Smooth muscle cell of the brain vasculature (primary cell): Measurements from ENCODE around the gene KL.

Source experiments
- DNase-seq: peaks from one replicate; pipeline ENCODE4 v3.0.0-alpha.2; 2012; ENCODE audit warnings: low read depth, low spot score

Gene KL

DNA sequence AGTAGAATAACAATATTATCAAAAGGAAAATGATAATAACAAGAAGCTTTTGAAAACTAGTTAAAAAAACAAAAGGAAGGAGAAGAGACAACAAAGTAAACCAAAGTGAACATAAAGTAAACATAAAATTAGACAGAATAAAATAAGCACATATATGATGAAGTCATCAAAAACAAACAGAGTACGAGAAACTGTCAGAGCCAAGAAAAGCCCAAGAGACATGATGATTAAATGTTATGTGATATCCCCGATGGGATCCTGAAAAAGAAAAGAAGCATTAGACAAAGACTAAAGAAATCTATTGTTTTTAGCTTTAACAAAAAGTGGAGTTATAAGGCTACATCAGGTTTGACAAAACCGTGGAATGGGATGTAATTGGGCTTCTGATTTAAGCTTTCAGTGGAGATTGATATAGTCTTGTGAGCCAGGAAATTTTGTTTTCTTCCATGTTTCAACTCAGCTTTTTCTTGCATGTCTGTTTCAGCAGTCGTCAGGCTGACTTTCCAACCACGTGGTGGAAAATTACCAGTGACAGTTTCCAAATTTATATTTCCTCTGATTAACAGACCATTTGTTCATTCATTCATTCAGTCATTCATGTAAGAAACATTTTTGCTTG is 64.9 kb downstream of the KL start:
- peak; percentile 50 for DNase-seq

DNA sequence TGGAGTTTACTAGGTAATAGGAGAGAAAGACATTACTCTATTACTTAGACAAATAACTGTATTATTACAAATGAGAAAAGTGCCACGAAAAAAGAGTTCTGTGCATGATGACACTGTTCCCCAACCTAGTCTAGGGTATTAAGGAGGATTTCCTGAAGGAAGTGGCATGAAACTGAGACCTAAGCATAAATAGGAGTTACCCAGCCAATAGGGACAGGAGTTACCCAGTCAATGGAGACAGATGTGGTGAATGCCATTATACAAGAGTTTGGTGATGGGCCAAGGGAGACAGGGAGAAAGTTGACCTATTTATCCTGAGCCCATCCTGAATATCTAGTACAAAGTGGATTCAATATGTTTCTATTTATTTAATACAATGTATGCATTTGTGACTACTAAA is 65.4 kb downstream of the KL start:
- no peak for DNase-seq

DNA sequence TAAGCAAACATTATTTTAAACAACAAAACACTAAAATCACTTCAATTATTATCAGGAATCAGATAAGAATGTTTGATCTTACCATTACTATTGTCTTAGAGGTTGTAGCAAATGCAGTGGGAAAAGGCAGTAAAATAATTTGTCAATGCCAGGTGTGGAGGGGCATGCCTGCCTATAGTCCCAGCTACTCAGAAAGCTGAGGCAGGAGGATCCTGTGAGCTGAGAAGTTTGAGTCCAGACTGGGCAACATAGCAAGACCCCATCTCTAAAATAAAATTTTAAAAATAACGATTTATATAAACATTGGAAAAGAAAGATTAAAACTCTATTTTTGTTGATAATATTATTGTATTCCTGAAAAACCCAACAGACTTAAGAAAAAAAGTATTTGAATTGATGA is 66.8 kb downstream of the KL start:
- DNase-seq = no peak

DNA sequence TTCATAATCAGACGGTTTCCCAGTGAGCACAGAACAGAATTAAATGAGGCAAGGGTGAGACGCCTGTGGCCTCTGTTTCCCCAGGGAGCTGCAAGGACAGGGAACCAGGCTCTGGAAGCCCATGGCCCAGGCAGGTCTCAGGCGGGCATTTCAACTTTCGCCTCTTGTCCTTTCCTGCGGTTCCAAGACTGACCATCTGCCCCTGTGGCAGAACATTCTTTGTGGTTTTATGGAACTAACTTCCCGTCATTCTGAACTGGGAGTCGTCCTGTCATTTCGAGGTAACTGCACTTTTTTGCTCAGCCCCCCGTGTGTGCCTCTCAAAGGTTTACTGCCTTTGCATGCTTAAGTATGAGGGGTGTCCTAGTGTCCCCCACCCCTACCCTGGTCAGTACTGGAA is 70.9 kb downstream of the KL start:
- DNase-seq = no peak

DNA sequence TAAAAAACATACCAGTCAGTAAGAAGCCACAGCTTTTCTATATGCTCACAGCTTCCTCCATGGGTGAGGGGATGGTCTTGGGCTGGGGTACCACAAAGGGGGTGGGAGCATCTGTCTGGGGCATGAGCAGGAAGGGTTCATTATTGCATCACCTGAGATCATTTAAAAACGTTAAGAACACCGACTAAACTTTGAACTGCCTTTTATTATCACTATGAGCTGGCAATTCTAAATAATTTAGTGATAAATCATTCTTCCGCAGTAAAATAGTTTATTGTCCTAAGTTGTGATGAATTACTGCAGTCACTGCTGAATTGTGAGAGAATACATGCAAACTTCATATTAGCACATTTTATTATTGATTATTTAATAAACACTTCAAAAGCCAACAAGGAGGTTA is 71.6 kb downstream of the KL start:
- no peak for DNase-seq

DNA sequence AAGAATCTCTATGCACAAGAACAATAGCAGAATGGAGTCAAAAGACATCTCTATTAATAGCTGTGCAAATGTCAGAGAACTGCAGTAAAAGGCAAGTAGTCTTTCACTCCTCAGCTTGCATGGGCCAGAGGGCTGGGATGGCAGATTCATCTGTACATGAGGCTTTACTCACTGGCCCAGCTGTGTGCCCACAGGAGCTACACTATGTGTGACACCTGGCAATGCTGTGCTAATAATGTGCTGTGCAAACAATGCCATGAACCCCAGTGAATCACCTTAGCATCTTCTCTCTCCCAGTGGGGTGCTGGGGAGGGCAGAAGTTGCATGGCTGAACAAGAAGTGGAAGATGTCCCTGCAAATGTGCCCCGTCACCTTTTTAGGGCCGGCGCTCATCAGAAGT is 73.1 kb downstream of the KL start:
- no peak for DNase-seq

DNA sequence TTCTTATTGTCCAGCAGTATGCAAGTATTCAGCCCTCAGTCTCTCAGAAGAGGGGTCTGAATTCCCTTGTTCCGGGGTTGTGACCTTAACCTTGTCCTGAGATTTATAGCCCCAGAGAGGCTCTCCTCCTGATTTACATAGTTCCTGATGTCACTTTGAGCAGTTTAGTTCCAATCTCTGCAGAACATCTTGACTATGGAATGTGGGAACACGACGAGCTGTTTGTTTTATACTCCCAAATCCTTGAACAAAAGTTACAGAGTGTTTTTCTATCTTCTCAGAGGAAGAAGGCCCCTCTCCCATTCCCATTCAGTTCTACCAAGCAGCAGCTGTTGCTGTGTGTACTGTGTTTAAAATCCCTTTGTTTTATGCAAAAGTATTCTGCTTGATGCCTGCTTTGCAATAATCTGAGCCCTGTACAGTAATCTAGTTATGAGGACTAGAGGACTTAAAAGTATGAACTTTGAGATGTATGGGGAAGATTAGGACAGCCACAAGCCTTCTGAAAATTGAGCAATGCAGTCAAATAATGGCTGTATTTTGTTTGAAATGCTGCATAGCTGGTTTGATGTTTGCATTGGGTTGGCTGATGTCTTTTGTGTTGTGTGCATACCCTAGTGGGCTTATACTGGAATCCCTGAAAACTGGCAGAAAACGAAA is 74.7 kb downstream of the KL start:
- no peak for DNase-seq

DNA sequence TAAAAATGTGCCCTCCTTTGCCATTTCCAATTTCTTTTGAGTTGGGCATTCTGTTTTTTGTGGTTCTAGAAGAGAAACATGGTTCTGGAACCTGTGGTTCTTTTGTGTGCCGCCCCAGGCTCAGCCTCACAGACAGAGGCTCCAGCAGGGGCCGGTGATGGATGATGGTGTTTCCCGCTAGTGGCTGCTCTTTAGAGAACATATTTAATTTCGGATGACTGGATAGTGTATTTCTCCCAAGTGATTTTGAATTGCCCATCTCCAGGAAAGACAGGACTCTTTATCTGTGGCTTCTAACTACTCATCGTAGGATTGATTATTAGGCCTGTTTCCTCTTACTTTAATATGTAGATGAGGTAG is 75.2 kb downstream of the KL start:
- no peak for DNase-seq

DNA sequence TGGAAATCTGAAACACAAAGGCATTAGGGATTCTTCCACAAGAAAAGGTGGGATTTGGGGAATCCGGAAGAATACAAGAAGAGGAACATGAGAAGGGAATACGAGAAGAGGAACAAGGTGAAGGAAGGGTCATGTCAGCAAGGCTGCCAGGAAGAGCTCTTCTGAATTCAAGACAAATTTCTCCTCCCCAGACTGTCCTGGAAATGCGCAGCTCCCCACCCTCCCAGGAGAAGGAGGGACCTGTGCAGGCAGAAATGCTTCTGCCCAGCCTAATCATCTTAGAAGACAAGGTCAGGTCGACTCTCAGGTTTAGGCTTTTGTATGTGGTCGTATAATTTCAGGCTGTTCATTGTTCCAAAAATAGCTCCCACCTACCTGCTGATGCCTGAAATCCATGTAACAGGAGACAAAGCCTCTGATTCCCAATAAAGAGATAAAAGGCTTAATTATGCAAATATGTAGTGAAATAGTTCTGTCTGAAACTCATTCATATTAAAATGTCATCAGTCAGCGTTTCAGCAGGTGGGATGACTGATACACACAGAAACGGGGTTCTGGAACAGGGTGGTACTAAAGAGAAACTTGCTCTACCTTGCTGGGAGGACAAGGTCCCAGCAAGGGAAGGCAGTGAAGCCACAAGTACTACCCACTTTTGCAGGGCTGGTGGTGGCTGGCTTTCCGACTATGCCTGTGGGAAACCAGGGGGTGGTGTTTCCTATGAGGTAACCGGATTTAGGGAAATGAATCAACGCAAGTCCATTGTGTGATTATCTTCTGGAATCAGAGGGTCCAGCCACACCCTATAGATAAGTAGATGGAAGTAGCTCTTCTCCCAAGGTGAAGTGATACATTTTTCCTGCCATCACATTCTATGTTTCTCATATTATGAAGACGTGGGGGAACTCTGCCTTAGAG is 76.1 kb downstream of the KL start:
- DNase-seq = no peak

DNA sequence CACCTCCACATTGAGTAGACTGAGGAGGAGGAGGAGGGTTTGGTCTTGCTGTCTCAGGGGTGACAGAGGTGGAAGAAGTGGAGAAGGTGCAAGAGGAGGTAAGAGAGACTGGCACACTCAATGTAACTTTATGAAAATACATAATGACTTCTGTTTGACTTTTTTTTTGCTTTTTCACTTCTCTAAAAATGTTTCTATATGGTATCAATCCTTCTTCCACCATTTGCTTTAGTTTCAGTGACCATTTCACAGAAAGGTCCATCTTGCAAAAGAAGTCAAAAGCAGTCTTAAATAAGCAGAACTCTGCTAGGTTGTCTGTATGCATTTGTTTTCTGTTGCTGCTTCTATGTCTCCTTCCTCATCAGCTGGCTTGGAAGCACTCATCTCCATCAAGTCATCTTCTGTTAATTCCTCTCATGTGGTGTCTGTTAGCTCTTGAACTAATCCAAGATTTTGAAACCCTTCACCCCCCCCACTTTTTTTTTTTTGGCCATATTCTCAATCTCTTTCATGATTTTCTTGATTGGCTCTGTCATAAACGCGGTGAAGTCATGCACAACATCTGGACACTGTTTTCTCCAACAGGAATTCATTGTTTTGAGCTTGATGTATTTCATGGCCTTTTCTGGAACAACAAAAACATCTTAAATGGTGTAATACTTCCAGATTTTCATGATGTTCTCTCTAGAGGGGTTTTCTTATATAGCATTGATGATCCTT is 80.8 kb downstream of the KL start:
- no peak for DNase-seq

DNA sequence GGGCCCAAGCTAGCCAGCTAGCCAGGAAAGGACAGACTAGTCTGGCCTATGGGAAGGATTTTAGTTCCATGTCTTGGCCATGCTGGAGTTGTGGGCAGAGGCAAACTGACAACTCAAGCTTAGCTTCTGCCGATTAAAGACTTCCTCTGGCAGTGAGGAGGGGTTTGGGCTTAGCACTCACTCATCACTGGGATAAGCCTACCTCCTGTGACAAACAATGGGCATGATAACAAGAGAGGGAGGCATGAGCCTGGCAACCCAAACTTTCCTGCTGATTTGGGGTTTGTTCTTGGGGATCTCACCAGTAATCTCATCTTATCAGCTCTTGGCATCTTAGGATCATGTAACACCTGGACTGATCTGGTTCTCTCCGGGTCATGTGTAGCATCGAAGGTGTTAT is 83.6 kb downstream of the KL start:
- DNase-seq = no peak

DNA sequence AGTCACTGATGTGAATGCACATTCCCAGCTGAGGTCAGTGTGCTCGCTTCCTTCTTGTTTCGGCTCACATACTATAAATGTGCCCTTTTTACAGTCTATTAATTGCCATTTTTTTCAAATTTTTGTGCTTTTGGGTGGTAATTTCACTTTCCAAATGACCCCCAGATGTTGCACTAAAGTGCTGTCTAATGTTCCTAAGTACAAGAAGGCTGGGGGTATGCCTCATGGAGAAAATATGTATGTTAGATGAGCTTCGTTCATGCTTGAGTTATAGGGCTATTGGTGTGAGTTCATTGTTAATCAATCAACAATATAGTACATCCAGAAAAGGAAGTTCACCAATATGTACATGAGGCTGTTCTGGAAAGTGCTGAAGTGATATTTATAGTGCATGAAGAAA is 84.7 kb downstream of the KL start:
- no peak for DNase-seq

DNA sequence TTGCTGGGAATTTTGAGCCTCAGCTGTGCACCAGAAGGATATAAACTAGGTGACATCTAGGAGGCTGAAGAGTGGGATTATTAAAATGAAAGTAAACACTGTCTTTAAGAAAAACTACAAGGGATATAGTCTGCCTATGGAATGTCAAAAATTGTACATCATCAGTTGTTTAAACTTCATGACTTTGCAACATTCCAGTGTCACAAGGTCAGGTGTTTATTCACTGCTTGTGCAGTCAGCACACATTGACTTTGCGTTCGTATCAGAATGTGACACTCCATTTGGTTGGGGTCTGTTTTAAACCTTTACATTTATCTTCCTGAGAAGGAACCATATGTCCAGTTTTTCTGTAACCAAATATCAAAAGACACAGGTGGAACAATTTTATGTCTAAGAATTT is 85.6 kb downstream of the KL start:
- no peak for DNase-seq

DNA sequence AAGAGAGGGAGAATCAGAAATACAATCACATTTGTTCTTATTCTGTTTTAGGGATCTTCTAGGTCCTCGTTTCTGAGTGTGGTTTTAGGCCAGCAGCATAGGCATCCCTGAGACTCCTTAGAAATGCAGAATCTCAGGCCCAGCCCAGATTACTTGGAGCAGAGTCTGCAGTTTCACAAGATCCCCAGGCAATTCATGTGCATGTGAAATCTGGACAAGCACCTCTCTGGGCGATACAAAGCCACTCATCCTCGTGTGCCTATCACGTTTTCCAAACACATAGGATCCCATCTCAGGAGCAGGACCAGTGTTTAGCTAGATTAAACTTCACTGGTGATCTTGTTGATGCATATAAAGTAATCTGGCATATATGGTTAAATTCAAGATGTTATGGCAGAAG is 87.2 kb downstream of the KL start:
- no peak for DNase-seq

DNA sequence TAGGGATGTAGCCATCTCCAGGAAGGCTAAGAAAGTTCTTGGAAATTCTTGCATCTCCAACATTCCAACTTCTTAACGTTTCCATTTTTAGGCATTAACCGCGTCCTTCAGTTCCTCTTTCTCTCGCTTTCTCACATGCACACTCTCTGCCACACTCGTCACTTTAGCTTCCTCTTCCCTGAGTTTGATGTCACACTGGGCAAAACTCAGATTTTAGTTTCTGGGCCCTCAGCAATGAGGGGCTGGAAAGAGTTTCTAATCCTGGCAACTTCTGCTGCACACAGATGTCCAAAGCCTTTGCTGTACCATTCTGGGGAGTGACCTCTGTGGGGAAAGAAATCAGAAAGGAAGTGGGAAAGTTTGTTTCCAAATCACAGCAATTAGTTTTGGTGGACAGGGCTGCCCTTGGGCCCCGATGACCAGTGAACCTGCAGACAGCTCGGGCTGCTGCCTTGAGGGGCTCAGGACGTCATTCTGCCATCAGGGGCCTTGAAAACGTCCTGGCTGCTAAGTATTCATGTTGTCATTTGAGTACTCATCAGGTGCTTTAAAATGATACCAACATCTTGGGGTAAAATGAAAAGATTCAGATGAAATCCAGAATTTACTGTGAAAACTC is 89.3 kb downstream of the KL start:
- no peak for DNase-seq

DNA sequence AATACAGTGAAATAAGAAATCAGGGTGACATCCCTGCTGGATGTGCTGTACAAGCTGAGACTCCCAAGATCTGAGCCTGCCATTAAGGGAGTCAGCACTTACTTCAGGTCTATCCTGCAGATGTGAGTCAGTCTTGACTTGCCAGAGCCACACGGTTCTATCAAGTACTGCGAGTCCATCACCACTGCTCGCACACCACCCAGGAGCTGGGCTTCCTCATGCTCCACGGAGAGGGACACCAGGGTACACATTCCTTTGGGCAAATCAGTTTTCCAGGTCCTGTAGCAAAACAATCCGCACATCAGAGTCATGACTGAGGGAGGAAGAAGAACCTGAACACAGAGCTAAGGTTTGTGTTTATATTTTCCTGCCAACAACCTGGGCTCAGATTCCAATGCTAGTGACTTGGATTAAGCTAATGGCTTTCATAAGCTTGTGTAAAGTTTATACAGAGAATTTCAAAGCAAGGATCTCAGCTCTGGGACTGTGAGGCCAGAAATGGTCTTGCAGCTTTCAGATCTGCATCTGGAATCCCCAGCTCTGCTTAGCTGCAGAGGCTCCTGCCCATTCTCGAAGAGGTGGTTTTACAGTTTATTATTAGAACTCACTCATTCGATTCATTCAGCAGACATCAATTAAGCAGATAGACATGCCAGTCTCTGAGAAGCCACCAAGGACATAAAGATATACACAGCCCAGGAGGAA is 90.6 kb downstream of the KL start:
- DNase-seq = no peak

DNA sequence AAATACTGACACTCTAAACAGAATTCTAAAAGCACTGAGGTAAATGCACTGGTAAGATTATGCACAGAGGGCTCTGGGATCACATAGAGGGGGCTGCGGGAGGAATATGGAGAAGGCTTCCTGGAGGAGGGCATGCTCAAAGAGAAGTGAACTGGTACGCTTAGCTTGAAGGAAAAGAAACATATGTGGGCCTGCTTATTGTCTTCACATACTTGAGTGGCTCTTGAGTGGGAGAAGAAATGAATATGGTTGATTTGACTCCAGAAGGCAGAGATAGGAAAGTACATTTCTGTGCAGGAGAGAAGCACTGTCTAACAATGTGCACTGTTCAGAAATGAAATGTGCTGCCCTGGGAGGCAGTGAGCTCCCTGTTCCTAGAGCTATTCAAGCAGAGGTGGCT is 91.1 kb downstream of the KL start:
- no peak for DNase-seq

DNA sequence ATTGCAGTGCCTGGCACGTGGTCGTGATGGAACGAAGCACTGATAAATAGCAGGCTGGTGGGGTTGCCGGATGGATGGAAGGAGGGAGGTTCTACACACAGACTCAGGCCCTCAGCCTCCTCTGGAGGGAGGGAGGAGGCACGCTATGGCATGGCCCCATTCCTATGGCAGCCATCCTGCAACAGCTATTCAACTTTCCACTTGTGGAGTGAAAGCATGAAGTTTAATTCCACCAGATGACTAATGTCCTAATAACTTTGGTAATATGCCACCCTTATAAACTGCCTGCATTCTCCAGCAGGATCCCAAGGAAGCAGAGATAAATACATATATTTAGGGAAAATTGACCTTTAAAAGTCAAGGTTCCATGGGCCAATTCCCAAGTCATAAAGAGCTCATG is 92.4 kb downstream of the KL start:
- DNase-seq = no peak

DNA sequence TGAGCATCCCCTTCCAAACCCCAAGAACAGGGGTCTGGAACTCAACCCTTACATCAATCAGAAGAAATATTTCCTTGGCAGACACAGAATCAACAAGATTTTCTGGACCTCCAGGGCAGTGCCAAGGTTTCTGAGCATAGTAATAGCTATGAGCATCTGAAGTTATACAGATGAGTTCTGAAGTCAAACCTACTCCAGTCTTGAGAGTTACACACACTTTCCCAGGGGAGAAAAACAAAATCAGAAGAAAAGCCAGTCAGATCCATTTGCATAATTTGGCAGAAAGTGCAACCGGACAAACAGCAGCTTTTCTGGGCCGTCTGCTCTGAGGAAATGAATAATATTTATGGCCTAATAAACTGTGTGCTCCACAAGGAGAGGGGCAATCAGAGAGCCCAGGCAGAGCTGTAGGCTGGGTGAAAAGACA is 93.1 kb downstream of the KL start:
- no peak for DNase-seq

DNA sequence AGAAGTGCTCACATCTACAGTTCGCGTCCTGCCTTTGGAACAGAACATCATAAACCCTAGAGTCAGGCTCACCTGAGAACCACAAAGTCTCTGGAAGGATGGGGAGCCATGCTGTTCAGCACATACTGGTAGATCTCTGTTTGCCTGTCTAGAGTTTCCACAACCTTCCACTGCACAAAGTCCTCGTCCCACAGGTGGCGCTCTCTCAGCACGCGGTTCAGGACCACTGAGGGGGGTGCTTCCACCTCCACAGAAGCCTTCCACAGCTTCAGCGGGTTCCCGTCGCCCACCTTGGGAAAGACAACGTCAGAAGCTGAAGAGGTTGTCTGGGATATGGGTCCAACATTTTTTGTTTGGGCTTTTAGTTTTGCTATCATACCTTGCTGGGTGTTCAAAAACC is 93.6 kb downstream of the KL start:
- no peak for DNase-seq

DNA sequence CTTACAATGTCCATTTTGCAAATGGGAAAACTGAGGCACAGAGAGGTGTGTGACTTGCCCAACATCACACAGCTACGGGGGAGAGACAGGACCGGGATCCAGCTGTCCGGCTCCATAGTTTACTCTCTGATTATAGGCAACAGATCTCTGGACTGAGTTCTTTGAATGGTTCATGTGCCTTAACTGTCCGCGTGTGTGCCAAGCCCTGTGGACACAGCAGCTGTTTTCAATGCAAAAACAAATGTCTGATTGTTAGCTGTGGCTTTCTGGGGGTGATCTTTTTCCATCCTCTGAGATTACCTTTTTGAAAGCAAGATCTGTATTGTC is 94.1 kb downstream of the KL start:
- no peak for DNase-seq
